ENCODE results near the gene LINGO1.

DNA sequence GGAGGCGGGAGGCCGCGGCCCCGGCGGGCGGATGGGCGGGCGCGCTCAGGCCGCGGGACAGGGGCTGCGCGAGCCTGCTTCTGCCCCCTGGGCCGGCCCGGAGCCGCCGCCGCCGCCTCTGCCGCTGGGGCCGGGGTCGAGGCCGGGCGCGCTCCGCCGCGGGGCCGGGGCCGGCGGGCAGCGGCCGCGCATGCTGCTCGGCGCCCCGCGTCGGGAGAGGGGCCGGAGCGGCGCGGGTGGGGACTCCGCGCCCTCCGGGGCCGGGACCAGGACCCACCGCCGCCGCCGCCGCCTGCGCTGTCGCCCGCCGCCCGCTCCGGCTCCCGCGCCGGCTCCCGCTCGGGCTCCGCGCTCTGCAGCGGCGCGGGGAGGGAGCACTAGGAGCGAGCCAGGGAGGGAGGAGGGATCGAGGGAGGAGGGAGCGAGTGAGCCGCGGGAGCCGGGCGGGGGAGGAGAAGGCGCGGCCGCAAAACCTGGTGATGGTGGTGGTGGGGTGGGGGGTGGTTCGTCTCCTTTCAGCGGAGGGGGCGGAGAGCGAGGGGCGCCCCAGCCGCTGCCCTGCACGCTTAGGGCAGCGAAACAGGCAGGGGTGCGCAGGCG, at the start of gene LINGO1:
- no peak for TF ChIP-seq POLR2A (IDR thresholded peaks at IDR 0.05; ENCODE audit: low read depth, low read length)
- TF ChIP-seq POLR2AphosphoS5 (IDR thresholded peaks at IDR 0.05; ENCODE audit: low read depth, low read length): no peak
- TF ChIP-seq SPI1 (IDR thresholded peaks at IDR 0.05; ENCODE audit: low read depth, low read length): no peak
- TF ChIP-seq TAF1 (IDR thresholded peaks at IDR 0.05; ENCODE audit: low read depth, low read length): no peak
